ENCODE data around the gene GABRD. TPM values are rescaled to one million over a fixed set of nuclear protein-coding genes. Genes with fewer than 3 reads are reported as not detected.

The GABRD gene
- total and polyA plus RNA-seq, 10 of the 15 experiments (the other 5 are each of a cell fraction or from before 2014, with no cell fraction given), result not detected

DNA sequence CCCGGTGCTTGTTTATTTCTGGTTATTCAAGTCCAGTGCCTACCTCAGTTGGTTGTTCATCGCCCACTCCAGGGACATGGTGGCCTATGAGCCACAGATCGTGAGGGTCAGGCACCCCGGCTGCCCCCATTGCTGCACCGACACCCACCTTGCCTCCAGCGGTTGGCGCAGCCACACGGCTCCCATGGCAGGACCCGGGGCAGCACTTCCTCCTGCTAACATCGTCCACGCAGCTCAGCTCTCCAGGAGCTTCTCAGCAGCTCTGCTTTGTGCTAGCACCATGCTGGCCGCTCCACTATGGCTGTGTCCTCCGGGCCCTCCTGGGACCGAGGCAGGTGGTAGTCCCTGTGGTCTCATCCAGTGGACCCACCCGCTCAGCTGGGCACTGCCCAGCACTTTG lies 17.1 kb downstream of the GABRD start:
- H3K4me3 ChIP-seq, result no peak overlapping the region
- RAD21 ChIA-PET (ENCODE audit: unreplicated experiment), result no interaction called here
- no peak overlapping the region for H2AFZ ChIP-seq (ENCODE audit: control insufficient read depth, low read depth, low read length)
- H3K36me3 ChIP-seq (ENCODE audit: control insufficient read depth in 2 of 2, insufficient read depth in 2 of 2, low read length in 1 of 2), result no peaks in the 10 kb centered on the region
- POLR2A ChIA-PET, result no interaction called here
- H3K9me3 ChIP-seq (replicated peaks; ENCODE audit: control insufficient read depth, insufficient read depth, low read length), result no peaks in the 10 kb centered on the region; the same call in 2 of the 3 replicates
- peaks cover 0 to 1% of the 10 kb centered on the region in 2 experiments; a peak in 2 of 4 replicates for H3K27me3 ChIP-seq (replicated peaks in 1 of 2; ENCODE audit: control insufficient read depth in 2 of 2, insufficient read depth in 2 of 2, low read length in 1 of 2)
- no peak overlapping the region for H3K4me2 ChIP-seq (ENCODE audit: control insufficient read depth, insufficient read depth)
- in situ Hi-C loops (cut with MboI), result no loop called here
- FAIRE-seq (no peak), ATAC-seq (no peak), DNase-seq (ENCODE audit: low read depth, low spot score) (no peak)
- no peak overlapping the region for H3K9ac ChIP-seq (ENCODE audit: control insufficient read depth, insufficient read depth, low read length)
- no peaks in the 10 kb centered on the region for H4K20me1 ChIP-seq (ENCODE audit: control insufficient read depth, insufficient read depth)
- 19% methylated on average over 15 of the region's 15 CpGs for WGBS (ENCODE audit: insufficient coverage, insufficient replicate concordance, low lambda C conversion rate, missing lambda C conversion rate)
- TF ChIP-seq RBBP5 (conservative IDR thresholded peaks at IDR 0.05) (no peak), SMAD5 (IDR thresholded peaks at IDR 0.05; ENCODE audit: low read depth) (no peak), MTA3 (IDR thresholded peaks at IDR 0.05; ENCODE audit: borderline replicate concordance, low read length) (no peak)
- SMC1A ChIA-PET (ENCODE audit: uncharacterized antibody, unreplicated experiment), result no interaction called here
- no peaks in the 10 kb centered on the region for H3K4me1 ChIP-seq (ENCODE audit: control insufficient read depth, insufficient read depth, low read length)
- intact Hi-C loops (cut with micrococcal nuclease; ENCODE audit: unreplicated experiment), result no loop called here
- no TSS peak for BruUV-seq (replicated peaks)
- CTCF ChIA-PET, result interaction anchor here (0.8 kb wide), 1 partner anchor 8 kb away, joined by 3 read pairs; no protein-coding TSS in a partner anchor
- no peaks in the 10 kb centered on the region for H3K79me2 ChIP-seq (ENCODE audit: control insufficient read depth, insufficient read depth, low read length)
- no peak overlapping the region for H3K27ac ChIP-seq (ENCODE audit: control insufficient read depth, insufficient read depth)

DNA sequence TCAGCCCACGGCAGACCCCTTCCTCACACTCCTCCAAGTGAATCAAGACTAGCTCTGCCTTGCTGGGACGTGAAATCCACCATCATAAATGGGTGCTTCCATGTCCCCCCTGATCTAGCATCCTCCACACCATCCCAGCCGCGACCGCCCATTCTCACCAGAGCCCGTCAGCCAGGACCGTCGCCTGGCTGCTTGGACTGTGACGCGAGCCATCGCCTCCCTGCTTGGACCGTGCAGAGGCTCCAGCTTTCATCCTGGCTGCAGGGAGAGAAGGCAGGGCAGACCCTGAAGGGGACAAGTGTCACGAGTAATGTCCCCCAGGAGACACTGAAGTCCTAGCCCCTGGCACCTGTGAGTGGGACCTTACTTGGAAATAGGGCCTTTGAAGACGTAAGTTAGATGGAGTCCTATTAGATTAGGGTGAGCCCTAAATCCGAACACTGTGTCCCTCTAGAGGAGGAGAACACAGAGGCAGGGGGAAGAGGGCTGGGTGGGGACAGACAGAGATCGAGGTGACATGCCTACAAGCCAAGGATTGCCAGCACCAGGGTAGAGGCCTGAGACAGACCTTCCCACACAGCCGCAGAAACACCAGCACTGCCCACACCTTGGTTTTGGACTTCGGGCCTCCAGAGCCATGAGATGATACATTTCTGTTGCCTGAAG lies 18.3 kb downstream of the GABRD start:
- no peaks in the 10 kb centered on the region for H3K36me3 ChIP-seq (ENCODE audit: control insufficient read depth in 2 of 2, insufficient read depth in 2 of 2, low read length in 1 of 2)
- H3K4me3 ChIP-seq, result no peak overlapping the region
- H3K9ac ChIP-seq (ENCODE audit: control insufficient read depth, insufficient read depth, low read length), result no peak overlapping the region
- H4K20me1 ChIP-seq (ENCODE audit: control insufficient read depth, insufficient read depth), result no peaks in the 10 kb centered on the region
- H3K9me3 ChIP-seq (replicated peaks; ENCODE audit: control insufficient read depth, insufficient read depth, low read length), result no peaks in the 10 kb centered on the region; the same call in 2 of the 3 replicates
- no TSS peak for BruUV-seq (replicated peaks)
- ChIA-PET CTCF (no interaction called here), SMC1A (ENCODE audit: uncharacterized antibody, unreplicated experiment) (no interaction called here), POLR2A (no interaction called here), RAD21 (ENCODE audit: unreplicated experiment) (no interaction called here)
- no peaks in the 10 kb centered on the region for H3K4me1 ChIP-seq (ENCODE audit: control insufficient read depth, insufficient read depth, low read length)
- DNase-seq (ENCODE audit: low read depth, low spot score) (no peak), ATAC-seq (no peak), FAIRE-seq (no peak)
- 37% methylated on average over 18 of the region's 18 CpGs for WGBS (ENCODE audit: insufficient coverage, insufficient replicate concordance, low lambda C conversion rate, missing lambda C conversion rate)
- no peak overlapping the region for H3K4me2 ChIP-seq (ENCODE audit: control insufficient read depth, insufficient read depth)
- intact Hi-C loops (cut with micrococcal nuclease; ENCODE audit: unreplicated experiment), result no loop called here
- in situ Hi-C loops (cut with MboI), result no loop called here
- peaks cover 0 to 1% of the 10 kb centered on the region in 2 experiments; a peak in 2 of 4 replicates for H3K27me3 ChIP-seq (replicated peaks in 1 of 2; ENCODE audit: control insufficient read depth in 2 of 2, insufficient read depth in 2 of 2, low read length in 1 of 2)
- no peaks in the 10 kb centered on the region for H3K79me2 ChIP-seq (ENCODE audit: control insufficient read depth, insufficient read depth, low read length)
- H2AFZ ChIP-seq (ENCODE audit: control insufficient read depth, low read depth, low read length), result no peak overlapping the region
- no peak overlapping the region for H3K27ac ChIP-seq (ENCODE audit: control insufficient read depth, insufficient read depth)
- no peak for TF ChIP-seq SP1 (IDR thresholded peaks at IDR 0.05; ENCODE audit: low read depth, low read length)
- TF ChIP-seq SREBF1 (IDR thresholded peaks at IDR 0.05; ENCODE audit: low read length), result no peak
- TF ChIP-seq EGR1 (IDR thresholded peaks at IDR 0.05; ENCODE audit: borderline replicate concordance in 1 of 2, low read depth in 2 of 2, low read length in 2 of 2), result no peak
- TF ChIP-seq IKZF1 (conservative IDR thresholded peaks at IDR 0.05), result no peak
- no peak for TF ChIP-seq NBN (IDR thresholded peaks at IDR 0.05)
- no peak for TF ChIP-seq NFXL1 (IDR thresholded peaks at IDR 0.05; ENCODE audit: borderline replicate concordance)
- no peak for TF ChIP-seq ETV6 (conservative IDR thresholded peaks at IDR 0.05 in 1 of 2, IDR thresholded peaks at IDR 0.05 in 1 of 2; ENCODE audit: borderline replicate concordance in 1 of 2, low read depth in 1 of 2)
- TF ChIP-seq NFYB (IDR thresholded peaks at IDR 0.05; ENCODE audit: insufficient read depth, low read depth, low read length), result no peak
- TF ChIP-seq GATAD2B (conservative IDR thresholded peaks at IDR 0.05; ENCODE audit: low read depth), result no peak
- TF ChIP-seq, protein P1, sequence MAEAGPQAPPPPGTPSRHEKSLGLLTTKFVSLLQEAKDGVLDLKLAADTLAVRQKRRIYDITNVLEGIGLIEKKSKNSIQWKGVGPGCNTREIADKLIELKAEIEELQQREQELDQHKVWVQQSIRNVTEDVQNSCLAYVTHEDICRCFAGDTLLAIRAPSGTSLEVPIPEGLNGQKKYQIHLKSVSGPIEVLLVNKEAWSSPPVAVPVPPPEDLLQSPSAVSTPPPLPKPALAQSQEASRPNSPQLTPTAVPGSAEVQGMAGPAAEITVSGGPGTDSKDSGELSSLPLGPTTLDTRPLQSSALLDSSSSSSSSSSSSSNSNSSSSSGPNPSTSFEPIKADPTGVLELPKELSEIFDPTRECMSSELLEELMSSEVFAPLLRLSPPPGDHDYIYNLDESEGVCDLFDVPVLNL (IDR thresholded peaks at IDR 0.05; ENCODE audit: low read depth, low read length), result no peak
- TF ChIP-seq SRF (IDR thresholded peaks at IDR 0.05; ENCODE audit: low read depth in 2 of 2, low read length in 2 of 2), result no peak
- TF ChIP-seq, protein P2, sequence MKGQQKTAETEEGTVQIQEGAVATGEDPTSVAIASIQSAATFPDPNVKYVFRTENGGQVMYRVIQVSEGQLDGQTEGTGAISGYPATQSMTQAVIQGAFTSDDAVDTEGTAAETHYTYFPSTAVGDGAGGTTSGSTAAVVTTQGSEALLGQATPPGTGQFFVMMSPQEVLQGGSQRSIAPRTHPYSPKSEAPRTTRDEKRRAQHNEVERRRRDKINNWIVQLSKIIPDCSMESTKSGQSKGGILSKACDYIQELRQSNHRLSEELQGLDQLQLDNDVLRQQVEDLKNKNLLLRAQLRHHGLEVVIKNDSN (IDR thresholded peaks at IDR 0.05; ENCODE audit: borderline replicate concordance, extremely low read length, insufficient read depth, low read depth, low read length), result no peak

All from GM12878 (cell line).